ENCODE measurements around the gene VSIG2.
A peak's percentile ranks its signal among the peaks of the same experiment; 100 is the strongest.

VSIG2 gene

GRCh38 chr11:124740277-124740882 is 11.7 kb downstream of the VSIG2 start:
- no peak overlapping the region for H3K27ac ChIP-seq (replicated peaks)
- H3K4me3 ChIP-seq (replicated peaks; ENCODE audit: insufficient read depth, low read length), result peak overlapping the region; percentile 75
- peaks cover 21% of the 10 kb centered on the region for H3K27me3 ChIP-seq (ENCODE audit: insufficient read depth, poor library complexity, severe bottlenecking)
- TF ChIP-seq SPI1 (IDR thresholded peaks at IDR 0.05; ENCODE audit: borderline replicate concordance, low read depth) (peak; percentile 76), REST (IDR thresholded peaks at IDR 0.05; ENCODE audit: insufficient replicate concordance, low read depth) (no peak), CTCF (IDR thresholded peaks at IDR 0.05; ENCODE audit: insufficient read depth, low read length) (peak; percentile 43)
- peak; percentile 56 to 61 for DNase-seq (ENCODE audit: low read depth in 1 of 2, low spot score in 1 of 2)

- DNase-seq (ENCODE audit: low read depth in 1 of 2, low spot score in 1 of 2), result peak; percentile 72 to 76
- Histone ChIP-seq H3K27me3 (ENCODE audit: insufficient read depth, poor library complexity, severe bottlenecking) (peaks cover 20% of the 10 kb centered on the region), H3K4me3 (replicated peaks; ENCODE audit: insufficient read depth, low read length) (peak within 1 kb of the TSS; percentile 75), H3K27ac (replicated peaks) (no peak within 1 kb of the TSS)
- TF ChIP-seq REST (IDR thresholded peaks at IDR 0.05; ENCODE audit: insufficient replicate concordance, low read depth) (no peak), SPI1 (IDR thresholded peaks at IDR 0.05; ENCODE audit: borderline replicate concordance, low read depth) (no peak), POLR2AphosphoS5 (IDR thresholded peaks at IDR 0.05; ENCODE audit: low read depth) (no peak), GABPA (IDR thresholded peaks at IDR 0.05; ENCODE audit: low read depth) (no peak), CTCF (IDR thresholded peaks at IDR 0.05; ENCODE audit: insufficient read depth, low read length) (no peak)
Measured at GRCh38 chr11:124739479-124740276, 12.4 kb downstream of the VSIG2 start, which contains the start of gene NRGN. NRGN (plus strand) TSS chr11:124739942; CDS start chr11:124740085, 143 bp downstream.

- peaks cover 15% of the 10 kb centered on the region for H3K27me3 ChIP-seq (ENCODE audit: insufficient read depth, poor library complexity, severe bottlenecking)
- H3K4me3 ChIP-seq (replicated peaks; ENCODE audit: insufficient read depth, low read length), result no peak overlapping the region
Measured at GRCh38 chr11:124738713-124739478, 13.2 kb downstream of the VSIG2 start.

More at GRCh38 chr11:124738713-124739478, 13.2 kb downstream of the VSIG2 start:
- no peak overlapping the region for H3K27ac ChIP-seq (replicated peaks)
- no peak for DNase-seq (ENCODE audit: low read depth in 1 of 2, low spot score in 1 of 2)
- no peak for TF ChIP-seq SPI1 (IDR thresholded peaks at IDR 0.05; ENCODE audit: borderline replicate concordance, low read depth)
- TF ChIP-seq CTCF (IDR thresholded peaks at IDR 0.05; ENCODE audit: insufficient read depth, low read length), result no peak
- TF ChIP-seq GABPA (IDR thresholded peaks at IDR 0.05; ENCODE audit: low read depth), result no peak
- no peak for TF ChIP-seq REST (IDR thresholded peaks at IDR 0.05; ENCODE audit: insufficient replicate concordance, low read depth)

Data from HL-60 (cell line).